HG02943 (cell line): ENCODE results near the gene ADI1.
"Not testable (repeated sequence)": the region's sequence is repeated elsewhere in the genome, so short reads cannot be mapped to it uniquely, and the experiment has no call there.

Source experiments
- ATAC-seq: cut with Tn5 transposase; IDR thresholded peaks from one replicate; pipeline ENCODE4 v1.9.1; 2021; ENCODE audit warnings: mild to moderate bottlenecking, low read depth, moderate library complexity; ENCODE audit not compliant: unreplicated experiment

Gene ADI1

GRCh38 chr2:3451169-3451568 is 68.2 kb downstream of the ADI1 start:
- no peak for ATAC-seq

- no peak for ATAC-seq
These were observed 68.8 kb downstream of the ADI1 start for GRCh38 chr2:3450385-3451010.

GRCh38 chr2:3449936-3450335 is 69.4 kb downstream of the ADI1 start:
- ATAC-seq: no peak

- no peak for ATAC-seq
These were observed 70.2 kb downstream of the ADI1 start for GRCh38 chr2:3449086-3449485.

- ATAC-seq: not testable (repeated sequence)
These were observed 70.9 kb downstream of the ADI1 start for GRCh38 chr2:3448441-3448911.

- ATAC-seq: no peak
These were observed 71.5 kb downstream of the ADI1 start for GRCh38 chr2:3447789-3448317.
